HEK293 (cell line): Measurements from ENCODE around the gene PAPSS1.

Experiments used
- BCL11A ChIP-seq: fragments of 450-650 bp; formaldehyde crosslinking; IDR thresholded peaks from 2 replicates; pipeline ENCODE4 v1.5.1; 2016; ENCODE audit warnings: low read depth, missing biosample characterization, missing genetic modification characterization
- ZNF366 ChIP-seq: fragments of 450-650 bp; formaldehyde crosslinking; conservative IDR thresholded peaks from 2 replicates; pipeline ENCODE4 v1.5.1; 2016; ENCODE audit warnings: missing biosample characterization, missing genetic modification characterization
- ZNF580 ChIP-seq: fragments of 450-650 bp; formaldehyde crosslinking; IDR thresholded peaks from 2 replicates; pipeline ENCODE4 v1.5.1; 2016; ENCODE audit warnings: missing biosample characterization, missing genetic modification characterization

GRCh38 chr4:107757283-107757682 lies 37.2 kb upstream of the PAPSS1 start:
- TF ChIP-seq ZNF580: no peak
- no peak for TF ChIP-seq BCL11A (tag by site-specific recombination)
- TF ChIP-seq ZNF366 (tag by site-specific recombination): no peak
